Measurements from ENCODE around the gene CDC25A.

GRCh38 chr3:48225587-48225986 is 37.4 kb upstream of the CDC25A start:
- TF ChIP-seq ZNF274 (IDR thresholded peaks at IDR 0.05; ENCODE audit: low read depth, low read length) (no peak), YY1 (IDR thresholded peaks at IDR 0.05; ENCODE audit: insufficient read depth, insufficient read length) (no peak), SUZ12 (IDR thresholded peaks at IDR 0.05; ENCODE audit: extremely low read depth, insufficient read depth, insufficient read length) (no peak)

Measured in NT2/D1 (cell line).